ENCODE measurements around the gene MDK. TPM values are rescaled to one million over a fixed set of nuclear protein-coding genes. Genes with fewer than 3 reads are reported as not detected.

MDK gene
- total and polyA plus RNA-seq, 10 donors = 16.2 to 52.8 (median 27.4) TPM

GRCh38 chr11:46362156-46363030 lies 19.1 kb upstream of the MDK start:
- intact Hi-C loops (cut with DNase I; ENCODE audit: low total_unique reads) = no loop called here
- peak in 1 of 3 donors; percentile 0 for TF ChIP-seq POLR2AphosphoS5 (IDR thresholded peaks at IDR 0.05)
- TF ChIP-seq CTCF (IDR thresholded peaks at IDR 0.05 in 8 of 11, conservative IDR thresholded peaks at IDR 0.05 in 3 of 11) = no peak
- Histone ChIP-seq H3K27me3 (replicated peaks in 1 of 7) (no peaks in the 10 kb centered on the region), H3K4me1 (peaks cover 44 to 100% (median 70%) of the 10 kb centered on the region in 6 donors), H3K9me3 (no peaks in the 10 kb centered on the region), H3K4me3 (peak overlapping the region in 6 of 8 donors; percentile 30 to 68 (median 38)), H3K36me3 (peaks cover 0 to 39% (median 2%) of the 10 kb centered on the region in 6 donors), H3K27ac (peak overlapping the region; percentile 77 to 94 (median 90))
- DNase-seq = peak; percentile 83
- WGBS, 5 donors = 49 to 61% (median 53%) methylated on average over 17 to 20 of the region's 20 CpGs

GRCh38 chr11:46363031-46363407 lies 18.4 kb upstream of the MDK start:
- Histone ChIP-seq H3K36me3 (peaks cover 0 to 43% (median 5%) of the 10 kb centered on the region in 6 donors), H3K27ac (peak overlapping the region; percentile 77 to 94 (median 90)), H3K27me3 (replicated peaks in 1 of 7) (no peaks in the 10 kb centered on the region), H3K9me3 (no peaks in the 10 kb centered on the region), H3K4me1 (peaks cover 50 to 100% (median 73%) of the 10 kb centered on the region in 6 donors), H3K4me3 (peak overlapping the region in 4 of 8 donors; percentile 2 to 68 (median 39))
- peak; percentile 38 to 68 (median 62) for TF ChIP-seq POLR2AphosphoS5 (IDR thresholded peaks at IDR 0.05)
- peak in 1 of 11 experiments; percentile 10 for TF ChIP-seq CTCF (IDR thresholded peaks at IDR 0.05 in 8 of 11, conservative IDR thresholded peaks at IDR 0.05 in 3 of 11)
- no peak for TF ChIP-seq POLR2A (IDR thresholded peaks at IDR 0.05)
- DNase-seq = peak; percentile 90
- WGBS, 5 donors = 34 to 47% (median 42%) methylated on average over 8 to 9 of the region's 9 CpGs
- intact Hi-C loops (cut with DNase I; ENCODE audit: low total_unique reads) = no loop called here

GRCh38 chr11:46363455-46364005 lies 17.9 kb upstream of the MDK start:
- Histone ChIP-seq H3K4me3 (peak overlapping the region in 3 of 8 donors; percentile 2 to 68 (median 34)), H3K4me1 (peaks cover 51 to 100% (median 74%) of the 10 kb centered on the region in 6 donors), H3K36me3 (peaks cover 0 to 49% (median 10%) of the 10 kb centered on the region in 6 donors), H3K27me3 (replicated peaks in 1 of 7) (no peaks in the 10 kb centered on the region), H3K9me3 (no peaks in the 10 kb centered on the region), H3K27ac (peak overlapping the region in 7 of 8 donors; percentile 86 to 94 (median 90))
- DNase-seq = peak; percentile 79
- TF ChIP-seq CTCF (IDR thresholded peaks at IDR 0.05 in 8 of 11, conservative IDR thresholded peaks at IDR 0.05 in 3 of 11) (no peak), POLR2A (IDR thresholded peaks at IDR 0.05) (no peak), POLR2AphosphoS5 (IDR thresholded peaks at IDR 0.05) (no peak)
- intact Hi-C loops (cut with DNase I; ENCODE audit: low total_unique reads) = no loop called here
- WGBS, 5 donors = 60 to 74% (median 68%) methylated on average over 14 to 21 of the region's 21 CpGs

- H3K36me3 ChIP-seq = peaks cover 0 to 54% (median 15%) of the 10 kb centered on the region in 6 donors
- no peaks in the 10 kb centered on the region for H3K9me3 ChIP-seq
- H3K27me3 ChIP-seq (replicated peaks in 1 of 7) = no peaks in the 10 kb centered on the region
- TF ChIP-seq CTCF (IDR thresholded peaks at IDR 0.05 in 8 of 11, conservative IDR thresholded peaks at IDR 0.05 in 3 of 11) = no peak
- TF ChIP-seq POLR2A (IDR thresholded peaks at IDR 0.05) = no peak
- no peak for TF ChIP-seq POLR2AphosphoS5 (IDR thresholded peaks at IDR 0.05)
- DNase-seq = no peak
- peaks cover 51 to 100% (median 72%) of the 10 kb centered on the region in 6 donors for H3K4me1 ChIP-seq
- H3K4me3 ChIP-seq = no peak overlapping the region
- WGBS, 5 donors = 72 to 83% (median 79%) methylated on average over 9 of the region's 9 CpGs
- intact Hi-C loops (cut with DNase I; ENCODE audit: low total_unique reads) = no loop called here
- peak overlapping the region in 5 of 8 donors; percentile 86 to 94 (median 90) for H3K27ac ChIP-seq
Measured at GRCh38 chr11:46364056-46364455, 17.4 kb upstream of the MDK start.
